H1 (cell line): Measurements from ENCODE around the gene ZPR1. TPM values are rescaled to one million over a fixed set of nuclear protein-coding genes. Genes with fewer than 3 reads are reported as not detected.

Experiments
- CTCF ChIA-PET: fragments of 300-600 bp; sonication (Branson Sonifier 250); formaldehyde crosslinking; loops from one replicate; lab custom pipeline; 2021; ENCODE audit not compliant: partially characterized antibody; lab: Charles Lee
- POLR2A ChIA-PET: fragments of 300-600 bp; sonication (Branson Sonifier 250); formaldehyde crosslinking; loops from one replicate; lab custom pipeline; 2021; ENCODE audit warnings: inconsistent platforms; ENCODE audit not compliant: partially characterized antibody; lab: Charles Lee
- DNase-seq, 2 experiments: peaks; one replicate each; pipeline versions ENCODE4 v3.0.0 to v3.0.0-alpha.2; 2010 to 2022; ENCODE audit warnings: low spot score in 2 of 2, low read depth in 1 of 2, mixed read lengths in 1 of 2
- FAIRE-seq: peaks from 2 replicates; lab custom pipeline; 2011; peaks lifted over from hg19 to GRCh38; lab: Jason Lieb, UNC
- H2AFZ ChIP-seq: 2 replicates; pipeline ENCODE4 v1.8.1; 2012; ENCODE audit warnings: low read length, inconsistent platforms
- H2AK5ac ChIP-seq: 2 replicates; pipeline ENCODE4 v1.6.1; 2013; ENCODE audit warnings: low read depth, low read length
- H2BK120ac ChIP-seq: replicated peaks from 2 replicates; pipeline ENCODE3; 2013; ENCODE audit warnings: low read depth, low read length, inconsistent platforms
- H2BK12ac ChIP-seq: 2 replicates; pipeline ENCODE4 v1.6.1; 2013; ENCODE audit warnings: low read depth, low read length
- H2BK15ac ChIP-seq: 2 replicates; pipeline ENCODE4 v1.6.1; 2013; ENCODE audit warnings: low read length
- H2BK20ac ChIP-seq: 2 replicates; pipeline ENCODE4 v1.6.1; 2013; ENCODE audit warnings: low read length
- H2BK5ac ChIP-seq: 2 replicates; pipeline ENCODE4 v1.6.1; 2013; ENCODE audit warnings: low read depth, low read length
- H3K14ac ChIP-seq: 2 replicates; pipeline ENCODE4 v1.6.1; 2013; ENCODE audit warnings: inconsistent platforms; ENCODE audit not compliant: insufficient read length
- H3K18ac ChIP-seq: 2 replicates; pipeline ENCODE4 v1.6.1; 2013; ENCODE audit warnings: low read length; ENCODE audit errors: extremely low read depth
- H3K23ac ChIP-seq: 2 replicates; pipeline ENCODE4 v1.6.1; 2013; ENCODE audit warnings: inconsistent platforms; ENCODE audit not compliant: insufficient read length
- H3K23me2 ChIP-seq: 2 replicates; pipeline ENCODE4 v1.6.1; 2013; ENCODE audit warnings: low read depth, low read length
- H3K27ac ChIP-seq: 2 replicates; pipeline ENCODE4 v1.6.1; 2011; ENCODE audit warnings: low read depth, low read length, inconsistent platforms
- H3K27me3 ChIP-seq, 4 experiments: replicated peaks in 1 of 4; 1 replicate in 1 of 4; 2 replicates in 3 of 4; pipeline versions ENCODE4 v1.6.1 to v1.8.1; 2011 to 2013; ENCODE audit warnings: low read length in 3 of 4, mild to moderate bottlenecking in 3 of 4, inconsistent platforms in 2 of 4, mixed read lengths in 2 of 4, moderate library complexity in 1 of 4; ENCODE audit not compliant: control insufficient read depth in 3 of 4, insufficient read depth in 3 of 4; ENCODE audit errors: extremely low read depth in 1 of 4
- H3K36me3 ChIP-seq, 4 experiments: 2 replicates each; pipeline versions ENCODE4 v1.6.1 to v1.8.1; 2011 to 2013; ENCODE audit warnings: mild to moderate bottlenecking in 4 of 4, low read length in 3 of 4, moderate library complexity in 2 of 4, control low read depth in 1 of 4, inconsistent platforms in 1 of 4; ENCODE audit not compliant: insufficient read depth in 4 of 4, control insufficient read depth in 2 of 4
- H3K4ac ChIP-seq: replicated peaks from 2 replicates; pipeline ENCODE3; 2013; ENCODE audit warnings: low read length, low read depth, mixed read lengths, inconsistent platforms; ENCODE audit not compliant: insufficient read length
- H3K4me1 ChIP-seq, 4 experiments: replicated peaks in 1 of 4; 1 replicate in 1 of 4; 2 replicates in 3 of 4; pipeline versions ENCODE4 v1.6.1 to v1.8.1; 2011 to 2013; ENCODE audit warnings: low read length in 3 of 4, inconsistent platforms in 2 of 4, mixed read lengths in 1 of 4; ENCODE audit not compliant: insufficient read depth in 4 of 4, control insufficient read depth in 3 of 4
- H3K4me2 ChIP-seq, 2 experiments: 2 replicates each; pipeline versions ENCODE4 v1.6.1 to v1.8.1; 2011 to 2013; ENCODE audit warnings: low read depth in 2 of 2, low read length in 2 of 2, control low read depth in 1 of 2, inconsistent platforms in 1 of 2, mild to moderate bottlenecking in 1 of 2; ENCODE audit not compliant: insufficient read depth in 1 of 2
- H3K4me3 ChIP-seq, 4 experiments: fragments of 200-600, 300-600 bp in 1 of 4; sonication (generic), shearing (Covaris generic), sonication (Bioruptor Twin) in 1 of 4; 2 replicates each; pipeline versions ENCODE4 v1.5.1 to v1.8.1; 2011 to 2016; ENCODE audit warnings: low read length in 4 of 4, low read depth in 3 of 4, control low read depth in 2 of 4, inconsistent platforms in 2 of 4, mild to moderate bottlenecking in 2 of 4, mixed read lengths in 1 of 4, moderate library complexity in 1 of 4; ENCODE audit not compliant: insufficient read depth in 2 of 4; ENCODE audit errors: extremely low read depth in 1 of 4
- H3K56ac ChIP-seq: replicated peaks from 2 replicates; pipeline ENCODE3; 2013; ENCODE audit warnings: low read depth, mild to moderate bottlenecking, mixed read lengths, low read length, inconsistent platforms; ENCODE audit not compliant: insufficient read length
- H3K79me1 ChIP-seq: 2 replicates; pipeline ENCODE4 v1.6.1; 2013; ENCODE audit warnings: low read depth, low read length, control low read depth
- H3K79me2 ChIP-seq, 2 experiments: 2 replicates each; pipeline versions ENCODE4 v1.6.1 to v1.8.1; 2012 to 2013; ENCODE audit warnings: low read length in 2 of 2, mild to moderate bottlenecking in 2 of 2, inconsistent platforms in 1 of 2; ENCODE audit not compliant: insufficient read depth in 2 of 2, control insufficient read depth in 1 of 2
- H3K9ac ChIP-seq, 4 experiments: replicated peaks in 1 of 4; 1 replicate in 1 of 4; 2 replicates in 3 of 4; pipeline versions ENCODE4 v1.6.1 to v1.8.1; 2011 to 2013; ENCODE audit warnings: low read depth in 3 of 4, low read length in 3 of 4, control low read depth in 2 of 4, mild to moderate bottlenecking in 2 of 4, moderate library complexity in 2 of 4, inconsistent platforms in 1 of 4; ENCODE audit errors: extremely low read depth in 1 of 4
- H3K9me3 ChIP-seq, 2 experiments: 2 replicates each; pipeline versions ENCODE4 v1.6.1 to v1.8.1; 2012 to 2013; ENCODE audit warnings: mild to moderate bottlenecking in 2 of 2, moderate library complexity in 2 of 2, control low read depth in 1 of 2, inconsistent platforms in 1 of 2, low read depth in 1 of 2, low read length in 1 of 2, mixed read lengths in 1 of 2; ENCODE audit not compliant: insufficient read depth in 2 of 2
- H4K20me1 ChIP-seq, 2 experiments: replicated peaks in 1 of 2; 2 replicates each; pipeline versions ENCODE3 to v1.8.1; 2011 to 2013; ENCODE audit warnings: inconsistent platforms in 2 of 2, low read length in 2 of 2, mild to moderate bottlenecking in 1 of 2; ENCODE audit not compliant: insufficient read depth in 2 of 2, control insufficient read depth in 1 of 2
- H4K5ac ChIP-seq: 2 replicates; pipeline ENCODE4 v1.6.1; 2013; ENCODE audit warnings: low read length, low read depth, mixed read lengths, inconsistent platforms; ENCODE audit not compliant: insufficient read length
- H4K8ac ChIP-seq: 2 replicates; pipeline ENCODE4 v1.8.0; 2013; ENCODE audit warnings: mild to moderate bottlenecking, moderate library complexity, low read length, inconsistent platforms; ENCODE audit not compliant: insufficient read depth; ENCODE audit errors: extremely low read depth
- H4K91ac ChIP-seq: replicated peaks from 2 replicates; pipeline ENCODE3; 2013; ENCODE audit warnings: low read length, mixed read lengths, inconsistent platforms; ENCODE audit not compliant: insufficient read length
- ATF2 ChIP-seq: IDR thresholded peaks from 2 replicates; pipeline ENCODE4 v1.6.1; 2012; ENCODE audit warnings: low read length, inconsistent platforms
- RNF2 ChIP-seq: fragments of 200-900, 300-1000 bp; sonication (generic); IDR thresholded peaks from 2 replicates; pipeline ENCODE4 v1.7.1; 2016; ENCODE audit warnings: borderline replicate concordance, low read depth, mild to moderate bottlenecking, antibody characterized with exemption, low read length; ENCODE audit not compliant: poor library complexity, severe bottlenecking; ENCODE audit errors: missing control alignments
- WGBS, 2 experiments: shearing (Covaris generic) in 1 of 2; methylation state at CpG; one replicate each; pipeline versions ENCODE4 v1.1.6 to v1.1.7; 2013 to 2015; ENCODE audit warnings: low lambda C conversion rate in 2 of 2, mixed read lengths in 2 of 2, inconsistent platforms in 1 of 2, low coverage in 1 of 2, missing lambda C conversion rate in 1 of 2; ENCODE audit not compliant: insufficient replicate concordance in 2 of 2, insufficient coverage in 1 of 2, insufficient read length in 1 of 2; ENCODE audit errors: extremely low coverage in 1 of 2, missing lambda C conversion rate in 1 of 2; 5-methylcytosine and 5-hydroxymethylcytosine counted together
- polyA plus RNA-seq, 7 experiments: library from polyadenylated mRNA; depleted of rRNA in 3 of 7; stranded (reverse) in 5 of 7; unstranded in 2 of 7; fragments of >200 nt in 5 of 7; fragments of 200-250 nt in 2 of 7; gene quantifications; 1 replicate in 5 of 7; 2 replicates in 1 of 7; 4 replicates in 1 of 7; pipeline versions ENCODE4 v1.2.1 to v1.2.3, GENCODE V29; 2011 to 2013; ENCODE audit warnings: missing spikeins in 2 of 7, mixed read lengths in 2 of 7
- total RNA-seq: library from RNA; stranded (reverse); fragmentation: NEBNext Ultra II Directional; extraction: Animal tissue kit (Norgen Biotek cat#: 25700); gene quantifications from 2 replicates; pipeline ENCODE4 v1.2.1, GENCODE V29; 2021

The ZPR1 gene
- total and polyA plus RNA-seq, 2 of the 8 experiments (the other 6 are each of a cell fraction or from before 2014, with no cell fraction given) = 36.7 to 70.5 TPM

- Histone ChIP-seq H2BK120ac (no peak overlapping the region), H3K36me3 (no peaks in the 10 kb centered on the region), H3K4me1 (no peaks in the 10 kb centered on the region), H3K27me3 (no peaks in the 10 kb centered on the region), H3K23ac (no peak overlapping the region), H2BK15ac (no peak overlapping the region), H3K4me2 (no peak overlapping the region), H3K4ac (no peak overlapping the region), H3K18ac (no peak overlapping the region), H3K4me3 (no peak overlapping the region), H3K27ac (no peak overlapping the region), H3K14ac (no peak overlapping the region), H2AFZ (no peak overlapping the region), H3K79me1 (no peaks in the 10 kb centered on the region), H2BK12ac (no peak overlapping the region), H4K8ac (no peak overlapping the region; the same call in 1 of the 2 replicates), H3K23me2 (no peaks in the 10 kb centered on the region; the same call in 1 of the 2 replicates), H4K20me1 (no peaks in the 10 kb centered on the region), H3K79me2 (no peaks in the 10 kb centered on the region), H3K9ac (no peak overlapping the region), H2AK5ac (no peak overlapping the region), H4K91ac (no peak overlapping the region), H2BK5ac (no peak overlapping the region), H3K56ac (no peak overlapping the region), H4K5ac (no peak overlapping the region), H2BK20ac (no peak overlapping the region), H3K9me3 (no peaks in the 10 kb centered on the region)
- ChIA-PET POLR2A (interaction anchor here (1.4 kb wide), 1 partner anchor 21 kb away, joined by 3 read pairs; no protein-coding TSS in a partner anchor), CTCF (interaction anchor here (2.0 kb wide), 1 partner anchor 24 kb away, joined by 11 read pairs; the partner anchor contains the start of gene APOA5)
- DNase-seq (no peak), FAIRE-seq (no peak)
- 93% methylated on average over 6 of the region's 6 CpGs; no CpG with 5 or more reads in 1 of the 2 experiments for WGBS, 2 experiments
- TF ChIP-seq RNF2 = no peak
- TF ChIP-seq ATF2 = no peak
Observed at GRCh38 chr11:116814502-116814901, 26.7 kb upstream of the ZPR1 start.
